Measurements from ENCODE around the gene GLIS2.

GLIS2 gene

DNA sequence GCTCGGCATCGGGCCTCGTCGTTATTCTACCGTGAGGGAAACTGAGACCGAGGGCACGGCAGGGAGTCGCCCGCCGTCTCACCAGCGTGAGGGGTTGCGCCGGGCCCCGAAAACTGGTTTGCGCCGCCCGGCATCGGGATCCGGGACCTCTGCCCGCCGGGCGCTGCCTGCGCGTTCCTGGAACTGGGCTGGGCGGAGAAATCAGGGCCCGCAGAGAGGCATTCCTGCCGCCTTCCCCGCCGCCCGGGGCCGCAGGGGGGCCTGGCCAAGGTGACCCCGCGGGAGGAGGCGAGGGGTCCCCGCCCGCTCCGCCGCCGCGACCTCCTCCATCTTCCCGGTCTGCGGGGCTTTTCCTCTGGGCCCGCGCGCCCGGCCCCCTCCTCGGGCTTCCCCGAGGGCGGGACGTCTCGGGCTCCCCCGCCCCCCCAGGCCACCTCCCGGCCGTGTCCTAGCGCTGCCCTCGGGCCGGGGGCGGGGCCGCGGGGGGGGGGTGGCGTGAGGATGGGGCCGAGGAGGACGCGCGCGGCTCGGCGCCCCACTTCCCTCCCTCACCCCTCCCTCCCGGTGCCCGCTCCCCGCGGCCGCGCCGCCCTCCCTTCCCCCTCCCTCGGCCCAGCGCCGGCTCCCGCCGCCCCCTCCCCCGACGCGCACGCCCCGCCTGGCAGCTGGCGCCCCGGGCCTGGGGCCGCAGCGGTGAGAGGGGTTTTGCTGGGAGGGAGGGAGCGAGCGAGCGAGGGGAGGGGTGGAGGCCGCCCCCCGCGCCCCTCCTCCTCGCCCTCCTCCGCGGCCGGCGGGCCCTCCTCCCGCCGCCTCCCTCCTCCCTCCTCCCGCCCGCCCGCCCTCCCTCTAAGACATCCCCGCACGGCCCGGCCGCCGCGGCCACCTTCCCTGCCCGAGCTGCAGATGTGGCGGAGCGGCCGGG, at the start of gene GLIS2:
GLIS2 (plus strand) TSS at position 882 of the 922 bp plus-strand sequence. CDS start 16,214 bp downstream, outside the sequence.
- Histone ChIP-seq H3K4me1 (ENCODE audit: control insufficient read depth, insufficient read depth, low read length) (peaks cover 14% of the 10 kb centered on the region), H3K9me3 (ENCODE audit: control insufficient read depth, insufficient read depth, low read length) (no peaks in the 10 kb centered on the region), H3K4me3 (ENCODE audit: low read depth, low read length) (peak within 1 kb of the TSS; percentile 79), H3K9ac (ENCODE audit: low read depth, low read length) (peak within 1 kb of the TSS; percentile 47), H3K27me3 (ENCODE audit: control insufficient read depth, insufficient read depth, low read length) (peaks cover 9% of the 10 kb centered on the region), H3K36me3 (ENCODE audit: control insufficient read depth, insufficient read depth, low read length) (no peaks in the 10 kb centered on the region)

DNA sequence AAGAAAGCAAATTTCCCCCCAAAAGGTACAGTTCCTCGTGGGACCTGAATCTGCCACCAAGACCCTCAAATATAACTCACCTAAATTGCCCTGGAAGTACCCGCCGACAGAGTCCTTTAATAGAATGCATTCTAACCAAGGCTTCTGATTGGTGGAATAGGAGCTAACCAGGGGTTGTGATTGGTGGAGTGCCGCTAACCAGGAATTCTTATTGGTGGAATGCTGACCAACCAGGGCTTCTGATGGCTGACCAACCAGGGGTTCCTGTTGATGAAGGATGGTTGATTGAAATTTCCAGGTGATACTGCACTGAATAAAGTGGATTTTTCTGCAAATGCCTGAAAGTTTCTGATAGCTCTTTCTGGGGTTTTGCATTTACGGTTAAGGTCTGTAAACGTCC, 49.5 kb upstream of the GLIS2 start:
- no peak overlapping the region for H3K9ac ChIP-seq (ENCODE audit: low read depth, low read length)
- H3K4me3 ChIP-seq (ENCODE audit: low read depth, low read length), result no peak overlapping the region
- H3K9me3 ChIP-seq (ENCODE audit: control insufficient read depth, insufficient read depth, low read length), result no peaks in the 10 kb centered on the region
- peaks cover 4% of the 10 kb centered on the region for H3K4me1 ChIP-seq (ENCODE audit: control insufficient read depth, insufficient read depth, low read length)
- no peaks in the 10 kb centered on the region for H3K27me3 ChIP-seq (ENCODE audit: control insufficient read depth, insufficient read depth, low read length)
- H3K36me3 ChIP-seq (ENCODE audit: control insufficient read depth, insufficient read depth, low read length), result peaks cover 9% of the 10 kb centered on the region

DNA sequence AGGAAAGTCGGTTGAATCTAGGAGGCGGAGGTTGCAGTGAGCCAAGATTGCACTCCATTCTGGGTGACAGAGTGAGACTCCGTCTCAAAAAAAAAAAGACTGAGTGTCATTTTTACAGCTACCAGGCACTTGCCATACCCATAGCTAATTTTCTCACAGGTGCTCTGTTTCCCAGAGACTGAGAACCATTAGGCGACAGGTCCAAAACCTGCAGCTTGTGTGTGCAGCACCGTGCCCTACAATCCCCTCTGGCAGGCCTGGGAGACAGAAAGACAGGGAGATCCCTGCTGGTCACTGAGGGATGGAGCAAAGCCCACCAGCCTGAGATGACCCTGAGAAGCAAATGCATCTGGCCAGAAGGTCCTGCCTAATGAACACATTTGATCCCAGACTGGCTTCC, 45.8 kb upstream of the GLIS2 start:
- Histone ChIP-seq H3K9ac (ENCODE audit: low read depth, low read length) (no peak overlapping the region), H3K9me3 (ENCODE audit: control insufficient read depth, insufficient read depth, low read length) (no peaks in the 10 kb centered on the region), H3K27me3 (ENCODE audit: control insufficient read depth, insufficient read depth, low read length) (no peaks in the 10 kb centered on the region), H3K4me3 (ENCODE audit: low read depth, low read length) (no peak overlapping the region), H3K36me3 (ENCODE audit: control insufficient read depth, insufficient read depth, low read length) (no peaks in the 10 kb centered on the region), H3K4me1 (ENCODE audit: control insufficient read depth, insufficient read depth, low read length) (peaks cover 2% of the 10 kb centered on the region)

DNA sequence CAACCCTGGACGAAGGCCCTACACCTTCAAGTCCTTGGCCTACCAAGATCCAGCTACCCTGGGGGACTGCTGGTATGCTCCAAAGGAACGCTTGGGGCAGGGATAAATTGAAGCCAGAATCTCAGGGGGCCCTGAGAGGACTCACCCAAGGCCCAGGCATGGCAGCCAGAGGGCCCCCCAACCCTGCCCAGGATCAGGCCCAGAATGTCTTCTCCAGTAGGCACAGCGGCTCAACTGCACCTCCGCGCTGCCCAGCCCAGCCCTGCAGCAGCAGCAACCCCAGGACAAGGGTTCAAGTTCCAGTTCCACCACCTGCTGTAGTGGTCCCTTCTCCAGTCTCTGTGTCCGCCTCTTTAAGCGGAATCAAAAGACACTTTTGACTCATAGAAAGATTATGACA, 45.3 kb upstream of the GLIS2 start:
- no peaks in the 10 kb centered on the region for H3K27me3 ChIP-seq (ENCODE audit: control insufficient read depth, insufficient read depth, low read length)
- H3K4me3 ChIP-seq (ENCODE audit: low read depth, low read length), result peak overlapping the region; percentile 77
- no peaks in the 10 kb centered on the region for H3K9me3 ChIP-seq (ENCODE audit: control insufficient read depth, insufficient read depth, low read length)
- H3K36me3 ChIP-seq (ENCODE audit: control insufficient read depth, insufficient read depth, low read length), result no peaks in the 10 kb centered on the region
- H3K9ac ChIP-seq (ENCODE audit: low read depth, low read length), result peak overlapping the region; percentile 65
- H3K4me1 ChIP-seq (ENCODE audit: control insufficient read depth, insufficient read depth, low read length), result peaks cover 2% of the 10 kb centered on the region

DNA sequence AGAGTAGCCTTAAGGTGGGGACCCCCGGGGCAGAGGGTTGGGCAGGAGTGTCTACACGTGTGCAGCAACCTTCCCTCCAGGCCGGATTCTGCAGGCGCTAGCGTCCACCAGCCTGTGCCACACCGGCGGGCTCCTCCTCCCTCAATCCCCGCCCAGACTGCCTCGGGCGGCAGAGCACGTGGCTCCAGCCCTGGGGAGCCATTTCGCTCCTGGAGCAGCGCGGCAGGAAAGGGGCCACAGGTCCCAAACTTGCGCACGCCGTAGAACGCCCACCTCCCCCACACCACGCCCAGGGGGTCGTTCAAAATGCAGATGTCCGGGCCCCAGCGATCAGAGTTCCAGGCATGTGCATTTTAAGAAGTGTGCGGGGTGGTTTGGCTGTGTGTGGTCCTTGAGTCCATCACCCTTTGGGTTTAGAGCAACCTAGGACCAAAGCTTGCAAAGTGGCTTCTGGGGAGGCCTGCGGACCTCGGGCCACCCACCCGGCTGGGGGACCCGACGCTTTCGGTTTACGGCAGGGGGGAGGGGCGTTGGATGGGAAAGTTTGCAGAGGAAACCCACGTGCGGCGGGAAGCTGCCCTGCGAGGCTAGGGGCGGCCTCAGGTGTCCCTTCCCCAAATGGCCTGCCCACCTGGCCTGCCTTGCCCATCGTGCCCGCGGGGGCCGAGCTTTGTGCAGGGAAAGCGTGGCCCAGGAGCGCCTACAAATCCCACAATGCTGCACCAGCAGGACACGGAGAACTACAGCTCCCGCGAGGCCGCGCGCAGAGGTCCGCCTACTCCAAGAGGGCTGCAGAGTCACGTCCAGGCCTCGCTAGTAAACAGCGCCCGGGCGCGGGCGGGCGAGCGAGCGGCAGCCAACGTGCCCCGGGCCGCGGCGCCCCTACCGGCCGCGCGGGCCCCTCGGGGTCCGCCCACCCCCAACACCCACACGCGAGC, 44.4 kb upstream of the GLIS2 start:
- Histone ChIP-seq H3K27me3 (ENCODE audit: control insufficient read depth, insufficient read depth, low read length) (no peaks in the 10 kb centered on the region), H3K9ac (ENCODE audit: low read depth, low read length) (peak overlapping the region; percentile 95), H3K9me3 (ENCODE audit: control insufficient read depth, insufficient read depth, low read length) (no peaks in the 10 kb centered on the region), H3K36me3 (ENCODE audit: control insufficient read depth, insufficient read depth, low read length) (no peaks in the 10 kb centered on the region), H3K4me3 (ENCODE audit: low read depth, low read length) (peak overlapping the region; percentile 77), H3K4me1 (ENCODE audit: control insufficient read depth, insufficient read depth, low read length) (peaks cover 2% of the 10 kb centered on the region)

DNA sequence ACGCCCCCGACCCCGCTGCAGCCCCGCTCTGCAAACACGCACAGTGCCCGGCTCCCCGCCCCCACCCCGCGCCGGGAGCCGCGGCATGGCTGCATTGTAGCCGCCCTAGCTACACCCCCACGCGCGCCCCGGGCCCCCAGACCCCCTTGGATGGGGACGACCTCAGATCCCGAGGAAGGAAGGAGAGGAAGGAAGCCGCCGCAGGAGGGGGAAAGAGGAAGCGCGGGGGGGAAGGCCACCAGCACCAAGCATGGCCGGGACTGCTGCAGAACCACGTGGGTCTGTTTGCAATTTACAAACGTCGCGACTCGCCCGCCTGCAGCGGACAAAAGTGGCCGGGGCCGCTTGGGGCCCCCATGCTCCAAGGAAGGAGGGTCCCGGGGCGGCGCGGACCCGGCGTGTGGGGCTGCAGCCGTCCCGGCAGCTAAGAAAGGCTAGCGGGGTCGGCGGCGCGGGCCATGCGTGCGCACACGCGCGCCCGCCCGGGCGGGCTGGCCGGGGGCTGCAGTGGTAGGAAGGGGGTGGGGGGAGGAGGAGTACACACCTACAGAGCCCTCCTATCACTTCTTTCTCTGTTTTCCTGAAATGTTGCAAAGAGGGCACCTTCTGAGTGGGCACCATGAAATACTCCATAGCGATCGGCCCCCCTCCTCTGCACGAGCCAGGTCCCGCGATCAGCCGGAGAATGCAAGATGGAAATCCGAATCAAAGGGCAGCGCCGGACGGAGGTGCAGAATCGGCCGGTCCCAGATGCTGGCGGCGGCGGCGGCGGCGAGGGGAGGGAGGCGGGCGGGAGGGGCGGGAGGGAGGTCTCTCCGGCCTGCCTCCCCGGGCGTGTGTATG, 43.5 kb upstream of the GLIS2 start:
- Histone ChIP-seq H3K4me3 (ENCODE audit: low read depth, low read length) (peak overlapping the region; percentile 77), H3K36me3 (ENCODE audit: control insufficient read depth, insufficient read depth, low read length) (no peaks in the 10 kb centered on the region), H3K9ac (ENCODE audit: low read depth, low read length) (peak overlapping the region; percentile 73), H3K4me1 (ENCODE audit: control insufficient read depth, insufficient read depth, low read length) (peaks cover 2% of the 10 kb centered on the region), H3K9me3 (ENCODE audit: control insufficient read depth, insufficient read depth, low read length) (no peaks in the 10 kb centered on the region), H3K27me3 (ENCODE audit: control insufficient read depth, insufficient read depth, low read length) (no peaks in the 10 kb centered on the region)

DNA sequence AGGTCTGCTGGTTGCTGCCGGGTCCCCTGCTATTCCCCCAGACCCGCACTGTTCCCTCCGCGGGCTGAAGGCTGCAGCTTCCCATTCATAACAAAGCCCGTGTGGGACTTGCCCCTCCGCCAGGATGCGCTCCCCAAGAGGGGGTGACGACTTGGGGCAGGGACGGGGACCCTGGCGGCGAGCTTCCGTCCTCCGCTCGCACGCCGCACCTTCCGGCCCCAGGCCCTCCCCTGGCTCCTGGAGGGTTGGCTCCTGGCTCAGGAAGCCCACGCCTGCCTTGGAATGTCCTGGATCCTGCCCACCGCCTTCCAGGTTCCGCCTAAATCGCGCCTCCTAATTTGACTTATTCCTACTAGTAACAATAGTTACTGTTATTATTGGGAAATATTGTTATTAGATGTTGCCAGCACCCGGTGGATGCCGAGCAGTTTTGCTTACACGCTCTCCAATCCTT, 42.0 kb upstream of the GLIS2 start:
- peaks cover 2% of the 10 kb centered on the region for H3K4me1 ChIP-seq (ENCODE audit: control insufficient read depth, insufficient read depth, low read length)

DNA sequence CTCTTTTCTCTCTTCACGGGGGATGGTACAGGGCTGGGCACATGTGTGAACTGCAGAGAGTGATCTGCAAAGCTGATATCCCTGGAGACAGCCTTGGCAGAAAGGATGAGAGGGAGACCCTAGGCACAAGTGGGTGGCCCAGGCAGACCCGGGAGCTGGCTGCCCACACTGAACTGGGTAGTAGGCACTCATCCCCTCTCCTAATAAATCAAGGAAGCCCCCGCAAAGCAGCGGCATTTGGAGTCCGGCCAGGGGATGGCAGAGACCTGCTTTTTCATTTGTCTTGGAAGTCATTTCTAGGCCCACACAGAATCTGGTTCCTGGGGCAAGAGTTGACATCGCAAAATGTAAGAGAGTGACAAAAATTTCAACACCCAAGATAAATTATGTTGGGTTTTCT, 40.0 kb upstream of the GLIS2 start:
- H3K4me1 ChIP-seq (ENCODE audit: control insufficient read depth, insufficient read depth, low read length), result no peaks in the 10 kb centered on the region
- H3K4me3 ChIP-seq (ENCODE audit: low read depth, low read length), result no peak overlapping the region
- no peak overlapping the region for H3K9ac ChIP-seq (ENCODE audit: low read depth, low read length)
- no peaks in the 10 kb centered on the region for H3K36me3 ChIP-seq (ENCODE audit: control insufficient read depth, insufficient read depth, low read length)
- H3K27me3 ChIP-seq (ENCODE audit: control insufficient read depth, insufficient read depth, low read length), result no peaks in the 10 kb centered on the region
- H3K9me3 ChIP-seq (ENCODE audit: control insufficient read depth, insufficient read depth, low read length), result no peaks in the 10 kb centered on the region

More for the DNA sequence above, 42.0 kb upstream of the GLIS2 start:
- Histone ChIP-seq H3K36me3 (ENCODE audit: control insufficient read depth, insufficient read depth, low read length) (no peaks in the 10 kb centered on the region), H3K27me3 (ENCODE audit: control insufficient read depth, insufficient read depth, low read length) (no peaks in the 10 kb centered on the region), H3K9me3 (ENCODE audit: control insufficient read depth, insufficient read depth, low read length) (no peaks in the 10 kb centered on the region), H3K9ac (ENCODE audit: low read depth, low read length) (peak overlapping the region; percentile 85), H3K4me3 (ENCODE audit: low read depth, low read length) (peak overlapping the region; percentile 78)

DNA sequence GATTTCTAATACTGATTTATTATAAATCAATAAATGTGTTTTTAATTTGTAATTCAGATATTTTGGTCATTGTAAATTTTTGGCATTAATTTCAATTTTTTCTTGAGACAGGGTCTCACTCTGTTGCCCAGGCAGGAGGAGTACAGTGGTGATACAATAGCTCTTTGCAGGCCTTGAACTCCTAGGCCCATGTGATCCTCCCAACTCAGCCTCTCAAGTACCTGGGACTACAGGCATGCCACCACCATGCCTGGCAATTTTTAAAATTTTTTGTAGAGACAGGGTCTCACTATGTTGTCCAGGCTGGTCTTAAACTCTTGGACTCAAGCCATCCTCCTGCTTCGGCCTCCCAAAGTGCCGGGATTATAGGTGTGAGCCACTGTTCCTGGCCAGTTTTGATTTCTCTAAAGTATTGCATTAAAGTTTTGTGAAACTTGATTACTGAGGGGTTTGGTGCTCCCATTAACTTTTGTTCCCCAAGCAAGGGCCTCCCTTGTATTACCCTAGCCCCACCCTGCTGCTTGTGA, 37.8 kb upstream of the GLIS2 start:
- H3K4me3 ChIP-seq (ENCODE audit: low read depth, low read length), result no peak overlapping the region
- H3K36me3 ChIP-seq (ENCODE audit: control insufficient read depth, insufficient read depth, low read length), result no peaks in the 10 kb centered on the region
- peaks cover 2% of the 10 kb centered on the region for H3K4me1 ChIP-seq (ENCODE audit: control insufficient read depth, insufficient read depth, low read length)
- no peaks in the 10 kb centered on the region for H3K9me3 ChIP-seq (ENCODE audit: control insufficient read depth, insufficient read depth, low read length)
- no peak overlapping the region for H3K9ac ChIP-seq (ENCODE audit: low read depth, low read length)
- no peaks in the 10 kb centered on the region for H3K27me3 ChIP-seq (ENCODE audit: control insufficient read depth, insufficient read depth, low read length)

DNA sequence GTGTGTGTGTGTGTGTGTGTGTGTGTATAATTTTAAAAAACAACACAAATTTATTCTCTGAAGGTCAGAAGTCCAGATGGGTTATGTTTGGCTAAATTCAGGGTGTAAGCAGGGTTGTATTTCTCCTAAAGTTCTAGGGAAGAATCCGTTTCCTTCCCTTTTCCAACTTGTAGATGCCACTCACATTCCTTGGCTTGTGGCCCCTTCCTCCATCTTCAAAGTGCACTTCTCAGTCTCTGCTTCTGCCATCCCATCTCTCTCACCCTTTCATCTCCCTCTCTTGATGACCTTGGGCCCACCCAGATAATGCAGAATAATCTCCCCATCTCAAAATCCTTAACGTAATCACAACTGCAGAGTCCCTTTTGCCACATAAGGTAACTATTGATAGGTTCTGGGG, 35.2 kb upstream of the GLIS2 start:
- Histone ChIP-seq H3K36me3 (ENCODE audit: control insufficient read depth, insufficient read depth, low read length) (no peaks in the 10 kb centered on the region), H3K27me3 (ENCODE audit: control insufficient read depth, insufficient read depth, low read length) (no peaks in the 10 kb centered on the region), H3K4me3 (ENCODE audit: low read depth, low read length) (no peak overlapping the region), H3K9ac (ENCODE audit: low read depth, low read length) (no peak overlapping the region), H3K4me1 (ENCODE audit: control insufficient read depth, insufficient read depth, low read length) (peaks cover 2% of the 10 kb centered on the region), H3K9me3 (ENCODE audit: control insufficient read depth, insufficient read depth, low read length) (no peaks in the 10 kb centered on the region)

DNA sequence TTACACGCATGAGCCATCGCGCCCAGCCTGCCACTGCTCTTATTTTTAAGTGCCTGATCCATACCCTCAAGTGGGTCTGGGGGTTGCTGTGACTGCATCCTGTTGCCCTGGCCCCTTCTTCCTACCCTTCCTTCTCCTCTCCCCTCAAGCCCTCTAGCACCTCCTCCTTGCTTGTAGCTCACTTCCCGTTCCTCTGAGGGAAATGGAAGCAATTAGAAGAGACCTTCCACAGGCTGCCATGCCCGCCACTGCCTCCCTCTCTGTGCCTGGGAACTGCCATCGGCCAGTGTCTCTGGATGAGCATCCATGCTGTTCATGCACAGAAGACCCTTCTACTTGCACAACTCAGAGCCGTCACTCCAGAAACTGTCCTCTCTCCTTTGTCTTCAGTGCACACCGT, 32.4 kb upstream of the GLIS2 start:
- Histone ChIP-seq H3K9ac (ENCODE audit: low read depth, low read length) (no peak overlapping the region), H3K27me3 (ENCODE audit: control insufficient read depth, insufficient read depth, low read length) (no peaks in the 10 kb centered on the region), H3K36me3 (ENCODE audit: control insufficient read depth, insufficient read depth, low read length) (no peaks in the 10 kb centered on the region), H3K9me3 (ENCODE audit: control insufficient read depth, insufficient read depth, low read length) (no peaks in the 10 kb centered on the region), H3K4me1 (ENCODE audit: control insufficient read depth, insufficient read depth, low read length) (peaks cover 2% of the 10 kb centered on the region), H3K4me3 (ENCODE audit: low read depth, low read length) (no peak overlapping the region)

Measured in iPS-15b (cell line).